Mucosa of gallbladder (tissue), 1 donor: ENCODE measurements around the gene SLC25A3. TPM values are rescaled to one million over a fixed set of nuclear protein-coding genes. Genes with fewer than 3 reads are reported as not detected.
"Not testable (repeated sequence)": the region's sequence is repeated elsewhere in the genome, so short reads cannot be mapped to it uniquely, and the experiment has no call there.

ENCODE experiments used
- DNase-seq: peaks from one replicate; pipeline ENCODE4 v3.0.0-alpha.2; 2020; ENCODE audit warnings: low spot score
- total RNA-seq: library from RNA; stranded (reverse); gene quantifications from one replicate; pipeline ENCODE4 v1.2.1, GENCODE V29; 2021
- donor health status: DM: no; HTN: no; CAD: no.

Gene SLC25A3
- total RNA-seq, result 399 TPM

DNA sequence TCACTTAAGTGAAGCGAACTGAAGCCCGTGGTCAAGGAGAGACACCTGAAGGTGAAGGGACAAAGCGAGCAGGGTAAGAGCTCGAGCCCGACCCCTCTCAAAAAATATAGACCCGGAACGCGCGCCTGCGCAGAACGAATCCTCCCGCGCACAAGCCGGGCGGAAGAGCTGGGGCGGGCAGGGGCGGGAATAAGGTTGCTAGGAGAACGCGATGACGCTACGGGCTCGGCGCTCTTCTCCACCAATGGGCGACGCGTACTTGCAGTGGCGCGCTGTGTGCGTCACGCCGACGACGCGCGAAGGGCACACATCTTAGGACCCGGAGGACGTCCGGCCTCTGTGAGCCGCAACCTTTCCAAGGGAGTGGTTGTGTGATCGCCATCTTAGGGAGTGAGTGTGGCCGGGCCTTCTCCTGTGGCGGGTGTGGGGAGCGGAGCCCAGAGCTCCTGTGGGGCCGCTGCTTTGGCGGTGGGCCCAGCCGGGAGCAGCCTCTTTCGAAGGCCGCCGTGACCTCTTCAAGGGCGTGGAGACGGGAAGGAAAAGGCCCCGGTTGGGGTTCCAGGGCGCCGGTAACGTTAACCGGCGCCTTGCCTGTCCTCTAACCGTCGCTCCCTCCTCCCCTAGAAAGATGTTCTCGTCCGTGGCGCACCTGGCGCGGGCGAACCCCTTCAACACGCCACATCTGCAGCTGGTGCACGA lies at the start of gene SLC25A3:
SLC25A3 (plus strand) TSS at position 336 of the 699 bp plus-strand sequence; CDS start at position 629, 293 bp downstream.
- DNase-seq, result peak; percentile 97

DNA sequence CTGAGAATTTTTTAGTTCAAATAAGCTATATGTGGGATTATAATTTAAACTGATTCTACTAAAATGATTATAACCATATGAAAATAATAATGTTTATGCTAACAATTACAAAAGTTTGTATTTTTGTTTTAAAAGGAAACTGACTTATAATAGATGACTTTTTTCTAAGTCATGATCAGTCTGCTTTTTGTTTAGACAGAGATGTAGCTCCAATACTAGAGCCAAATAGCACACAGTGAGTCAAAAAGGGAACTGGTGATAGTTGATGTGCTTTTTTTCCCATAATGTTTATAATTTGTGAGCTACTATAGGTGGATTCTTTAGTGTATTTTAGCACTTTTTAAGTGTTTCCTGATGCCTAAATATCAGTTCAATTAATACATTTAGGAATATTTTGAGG lies 49.8 kb upstream of the SLC25A3 start:
- DNase-seq, result no peak

DNA sequence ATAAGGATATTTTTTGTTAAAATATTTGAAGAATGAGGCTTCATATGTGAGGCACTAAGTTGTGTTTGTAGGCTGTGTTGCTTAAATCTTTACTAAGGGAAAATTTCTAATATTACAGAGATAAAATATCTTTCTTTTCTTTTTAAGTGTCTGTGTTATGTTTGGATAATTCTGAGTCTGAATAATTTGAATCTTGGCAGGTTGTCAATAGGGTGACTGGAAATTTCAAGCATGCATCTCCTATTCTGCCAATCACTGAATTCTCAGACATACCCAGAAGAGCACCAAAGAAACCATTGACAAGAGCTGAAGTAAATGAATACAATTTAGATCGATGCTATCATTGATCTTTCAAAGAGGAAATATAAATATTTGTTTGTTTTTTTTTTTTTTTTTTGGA lies 48.7 kb upstream of the SLC25A3 start:
- DNase-seq, result no peak

DNA sequence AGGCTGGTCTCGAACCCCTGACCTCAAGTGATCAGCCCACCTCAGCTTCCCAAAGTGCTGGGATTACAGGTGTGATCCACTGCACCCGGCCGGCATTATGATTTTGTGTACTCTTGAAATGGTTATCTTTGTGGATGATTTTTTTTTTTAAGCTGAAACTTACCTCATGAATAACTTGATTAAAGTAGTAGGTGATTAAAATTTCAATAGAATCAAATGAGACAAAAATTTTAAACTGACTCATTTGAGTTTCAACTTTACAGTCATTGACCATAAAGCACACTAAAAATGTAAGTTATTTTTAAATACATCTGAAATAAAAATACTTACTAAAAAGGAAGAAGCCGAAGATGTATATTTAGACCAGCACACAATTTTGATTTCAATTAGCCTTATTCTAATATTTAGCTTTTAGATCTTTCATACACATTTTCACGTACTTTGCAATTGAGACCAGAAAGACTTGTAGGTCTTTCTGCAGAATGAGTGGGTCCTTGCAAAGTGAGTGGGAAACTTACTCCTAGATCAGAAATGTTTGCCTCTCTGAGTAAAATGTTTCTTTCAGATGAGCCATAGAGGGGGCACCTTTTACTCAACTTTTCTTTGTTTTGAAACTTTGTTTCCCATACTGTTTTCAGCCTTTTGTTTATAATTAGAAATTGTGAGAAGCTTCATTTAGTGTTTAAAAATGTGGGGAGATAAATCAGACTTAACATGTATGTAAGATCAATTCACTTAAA lies 43.9 kb upstream of the SLC25A3 start:
- no peak for DNase-seq

DNA sequence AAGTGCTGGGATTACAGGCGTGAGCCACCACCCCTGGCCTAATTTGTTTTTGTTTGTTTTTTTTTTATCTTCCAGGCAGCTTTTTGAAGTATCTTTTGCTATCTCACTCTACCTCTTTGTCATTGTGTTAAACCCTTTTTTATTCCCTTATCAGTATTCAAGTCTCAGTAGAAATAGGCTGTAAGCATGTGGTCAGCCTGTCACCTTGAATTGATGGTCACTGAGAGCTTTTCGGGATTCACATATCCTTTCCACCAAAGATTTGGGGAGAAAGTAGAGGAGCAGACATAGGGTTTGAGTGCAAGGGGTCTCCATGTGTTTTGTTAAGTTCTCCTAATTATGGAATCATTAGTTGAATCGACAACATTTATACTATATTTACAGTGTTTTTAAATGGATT lies 41.7 kb upstream of the SLC25A3 start:
- DNase-seq, result no peak

DNA sequence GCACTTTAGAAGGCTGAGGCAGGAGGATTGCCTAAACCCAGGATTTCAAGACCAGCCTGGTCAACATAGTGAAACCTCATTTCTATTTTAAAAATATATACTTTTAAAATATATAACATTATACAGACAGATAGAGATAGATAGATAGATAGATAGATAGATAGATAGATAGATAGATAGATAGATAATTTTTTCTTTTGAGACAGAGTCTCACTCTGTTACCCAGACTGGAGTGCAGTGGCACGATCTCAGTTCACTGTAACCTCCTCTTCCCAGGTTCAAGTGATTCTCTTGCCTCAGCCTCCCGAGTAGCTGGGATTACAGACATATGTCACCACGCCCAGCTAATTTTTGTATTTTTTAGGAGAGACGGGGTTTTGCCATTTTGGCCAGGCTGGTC lies 35.4 kb upstream of the SLC25A3 start:
- DNase-seq, result not testable (repeated sequence)

DNA sequence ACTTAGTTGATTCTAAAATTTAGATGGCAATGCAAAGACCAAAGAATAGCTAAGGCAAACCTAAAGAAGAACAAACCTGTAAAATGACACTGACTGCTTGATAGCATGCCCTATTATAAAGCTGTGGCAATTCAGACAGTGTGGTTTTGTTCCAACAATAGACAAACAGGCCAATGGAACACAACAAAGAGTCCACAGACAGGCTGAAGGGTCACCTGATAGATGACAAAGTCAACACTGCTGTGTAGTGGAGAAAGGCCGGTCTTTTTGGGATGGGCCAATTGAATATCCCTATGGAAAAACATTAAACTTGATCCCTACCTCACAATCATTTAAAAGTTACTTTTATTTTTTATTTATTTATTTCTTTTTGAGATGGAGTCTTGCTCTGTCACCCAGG lies 33.8 kb upstream of the SLC25A3 start:
- DNase-seq, result no peak

DNA sequence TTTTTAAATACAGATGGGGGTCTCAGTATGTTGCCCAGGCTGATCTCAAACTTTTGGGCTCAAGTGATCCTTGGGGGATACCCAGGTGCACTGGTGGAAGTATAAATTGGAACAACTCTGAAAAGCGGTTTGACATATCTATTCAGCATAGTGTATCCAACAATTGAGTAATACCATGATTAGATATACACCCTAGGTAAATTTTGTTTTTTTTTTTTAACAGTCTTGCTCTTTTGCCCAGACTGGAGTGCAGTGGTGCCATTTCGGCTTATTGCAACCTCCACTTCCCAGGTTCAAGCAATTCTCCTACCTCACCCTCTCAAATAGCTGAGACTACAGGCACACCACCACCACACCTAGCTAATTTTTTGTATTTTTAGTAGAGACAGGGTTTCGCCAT lies 31.6 kb upstream of the SLC25A3 start:
- no peak for DNase-seq

GRCh38 chr12:98572010-98572409 lies 21.5 kb upstream of the SLC25A3 start:
- no peak for DNase-seq

DNA sequence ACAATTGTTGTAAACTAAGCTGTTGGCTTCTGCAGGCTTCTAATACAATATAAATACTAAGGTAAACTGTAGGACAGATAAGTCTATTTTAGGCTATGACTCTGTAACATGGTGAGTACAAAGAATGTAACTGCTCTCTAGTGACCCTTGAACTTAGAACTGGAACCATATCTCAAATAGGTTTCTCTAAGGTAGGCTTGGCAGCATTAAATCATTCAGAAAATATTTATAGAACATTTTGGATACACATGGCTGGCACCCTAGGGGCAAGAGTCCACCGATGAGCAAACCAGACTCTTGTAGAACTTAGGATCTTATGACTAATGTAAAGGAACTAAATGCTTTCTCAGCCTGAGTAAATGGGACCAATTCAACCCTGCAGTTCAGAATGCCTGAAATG lies 19.4 kb upstream of the SLC25A3 start:
- DNase-seq, result peak; percentile 23

- no peak for DNase-seq
These were observed 18.5 kb upstream of the SLC25A3 start for GRCh38 chr12:98575013-98575412.

DNA sequence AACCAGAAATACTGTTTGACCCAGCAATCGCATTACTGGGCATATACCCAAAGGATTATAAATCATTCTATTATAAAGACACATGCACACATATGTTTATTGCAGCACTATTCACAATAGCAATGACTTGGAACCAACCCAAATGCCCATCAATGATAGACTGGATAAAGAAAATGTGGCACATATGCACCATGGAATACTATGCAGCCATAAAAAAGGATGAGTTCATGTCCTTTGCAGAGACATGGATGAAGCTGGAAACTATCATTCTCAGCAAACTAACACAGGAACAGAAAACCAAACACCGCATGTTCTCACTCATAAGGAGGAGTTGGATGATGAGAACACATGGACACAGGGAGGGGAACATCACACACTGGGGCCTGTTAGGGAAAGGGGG lies 16.7 kb upstream of the SLC25A3 start:
- DNase-seq, result not testable (repeated sequence)

DNA sequence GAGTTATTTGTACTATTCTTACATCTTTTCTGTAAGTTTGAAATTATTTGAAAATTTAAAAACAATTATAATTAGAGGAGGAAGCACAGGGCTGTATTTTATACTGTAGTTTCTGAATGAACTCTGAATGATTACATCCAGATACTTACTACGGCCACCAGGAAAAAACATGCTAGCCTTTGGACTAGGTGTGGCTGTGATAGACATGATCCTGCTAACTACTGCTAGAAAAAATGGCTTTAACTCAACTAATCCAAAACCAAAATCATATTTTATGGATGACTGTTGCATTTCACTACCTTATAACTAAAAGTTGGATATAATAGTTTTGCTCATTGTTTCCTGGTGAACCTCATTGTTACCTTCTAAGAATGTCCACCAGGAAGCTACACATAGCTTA lies 15.1 kb upstream of the SLC25A3 start:
- DNase-seq, result no peak

DNA sequence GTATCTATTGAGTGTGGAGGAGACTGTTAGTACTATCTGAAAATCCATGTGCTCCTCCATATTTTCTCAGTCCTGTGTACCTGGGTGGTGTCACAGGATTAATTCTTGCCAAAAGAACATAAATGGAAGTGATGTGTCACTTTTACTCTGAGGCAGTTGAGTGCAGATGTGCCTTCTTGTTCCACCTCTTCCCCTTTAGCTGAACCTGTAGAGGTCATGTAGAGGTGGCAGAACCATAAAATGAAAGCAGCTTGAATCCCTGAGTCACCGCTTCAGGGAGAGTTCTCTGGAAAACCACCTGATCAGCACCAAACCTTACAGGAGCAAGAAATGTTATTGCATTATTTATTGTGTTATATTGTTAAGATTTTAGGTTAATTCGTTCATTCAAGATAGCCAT lies 14.7 kb upstream of the SLC25A3 start:
- no peak for DNase-seq

DNA sequence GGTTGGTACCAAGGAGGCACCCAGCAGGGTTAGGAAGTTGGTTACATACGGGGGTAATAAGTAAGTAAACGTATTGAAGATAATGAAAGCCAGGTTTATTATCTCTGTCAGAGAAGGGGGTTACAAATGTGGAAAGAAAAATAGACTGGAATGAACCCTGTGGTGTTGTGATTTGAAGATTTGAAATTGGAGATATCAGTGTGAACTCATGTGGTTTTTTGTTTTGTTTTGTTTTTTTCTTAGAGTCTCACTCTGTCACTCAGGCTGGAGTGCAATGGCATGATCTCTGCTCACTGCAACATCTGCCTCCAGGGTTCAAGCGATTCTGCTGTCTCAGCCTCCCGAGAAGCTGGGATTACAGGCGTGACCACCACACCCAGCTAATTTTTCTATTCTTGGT lies 14.1 kb upstream of the SLC25A3 start:
- no peak for DNase-seq

DNA sequence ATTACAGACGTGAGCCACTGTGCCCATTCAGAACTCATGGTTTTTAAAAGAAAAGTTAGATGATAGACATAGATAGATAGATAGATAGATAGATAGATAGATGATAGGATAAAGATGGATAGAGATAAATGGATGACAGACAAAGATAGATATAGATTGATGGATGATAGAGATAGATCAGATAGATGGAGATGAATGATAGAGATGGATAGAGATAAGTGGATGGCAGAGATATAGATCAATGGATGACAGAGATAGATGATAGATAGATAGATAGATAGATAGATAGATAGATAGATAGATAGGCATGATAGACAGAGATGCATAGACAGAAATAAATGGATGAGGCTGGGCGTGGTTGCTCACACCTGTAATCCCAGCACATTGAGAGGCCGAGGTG lies 13.7 kb upstream of the SLC25A3 start:
- DNase-seq, result no peak

DNA sequence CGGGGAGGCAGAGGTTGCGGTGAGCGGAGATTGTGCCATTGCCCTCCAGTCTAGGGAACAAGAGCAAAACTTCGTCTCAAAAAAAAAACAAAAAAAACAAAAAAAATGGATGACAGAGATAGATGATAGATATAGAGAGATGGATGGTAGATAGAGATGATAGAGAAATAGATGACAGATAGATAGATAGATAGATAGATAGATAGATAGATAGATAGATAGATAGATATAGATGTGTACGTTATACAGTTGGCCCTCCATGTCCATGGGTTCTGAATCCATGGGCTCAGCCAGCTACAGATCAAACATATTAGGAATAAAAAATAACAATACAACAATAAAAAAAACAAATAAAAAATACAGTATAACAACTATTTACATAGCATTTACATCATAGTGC lies 12.8 kb upstream of the SLC25A3 start:
- no peak for DNase-seq

DNA sequence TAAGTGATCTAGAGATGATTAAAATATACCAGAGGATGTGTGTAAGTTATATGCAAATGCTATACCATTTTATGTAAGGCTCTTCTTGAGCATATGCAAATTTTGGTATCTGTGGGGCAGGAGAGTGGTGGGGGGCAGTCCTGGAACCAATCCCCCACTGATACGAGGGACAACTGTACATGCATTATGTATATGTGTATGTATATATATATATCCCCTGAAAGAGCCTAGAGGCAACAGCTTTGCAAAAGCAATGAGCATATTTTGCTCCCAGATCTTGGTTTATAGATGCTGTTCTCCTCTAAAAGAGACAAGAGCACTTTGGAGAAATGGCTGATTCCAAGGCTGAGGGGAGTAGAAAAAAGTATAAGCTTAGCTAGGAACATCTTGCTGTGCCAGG lies 12.4 kb upstream of the SLC25A3 start:
- no peak for DNase-seq

- no peak for DNase-seq
These were observed 11.4 kb upstream of the SLC25A3 start for GRCh38 chr12:98582093-98582492.

DNA sequence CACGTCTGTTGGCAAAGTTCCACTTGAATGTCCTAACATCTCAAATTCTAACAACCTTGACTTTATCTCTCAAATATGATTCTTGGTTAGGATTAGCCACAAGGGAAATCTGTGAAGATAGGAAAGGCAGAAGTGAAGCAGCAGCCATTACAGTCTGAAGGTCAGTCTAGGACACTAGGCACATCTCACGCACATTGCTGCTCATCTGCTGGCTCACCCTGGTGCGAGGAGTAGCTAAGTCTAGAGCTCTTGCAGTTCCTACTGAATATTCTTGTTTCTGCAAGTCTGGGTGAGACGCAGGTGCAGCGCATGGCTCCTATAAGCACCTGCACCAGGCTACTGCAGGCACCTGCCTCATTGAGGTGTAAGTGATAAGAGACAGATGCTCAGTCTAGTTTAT lies 6.4 kb upstream of the SLC25A3 start:
- no peak for DNase-seq

GRCh38 chr12:98591209-98591608 lies 2.3 kb upstream of the SLC25A3 start:
- no peak for DNase-seq

- no peak for DNase-seq
These were observed 612 bp upstream of the SLC25A3 start for GRCh38 chr12:98592825-98593322.
